Left ventricle myocardium superior (tissue), 1 donor: ENCODE data around the gene HRH3. TPM values are rescaled to one million over a fixed set of nuclear protein-coding genes. Genes with fewer than 3 reads are reported as not detected.

Experiments used
- ATAC-seq: fragments of 200-7000 bp; cut with Tn5 transposase; one replicate; pipeline ENCODE4 v1.9.1; 2020; ENCODE audit warnings: mild to moderate bottlenecking, moderate library complexity
- DNase-seq: peaks from one replicate; pipeline ENCODE4 v3.0.0-alpha.2; 2020
- intact Hi-C: fragments of 100-400 bp; cut with micrococcal nuclease; formaldehyde crosslinking; loops from one replicate; pipeline ENCODE4 v1.11.0; 2022
- long read RNA-seq: library from polyadenylated mRNA; unstranded; transcript quantifications from one replicate; pipeline ENCODE4 v2.0.0, GENCODE V29; 2021
- total RNA-seq: library from RNA; stranded (reverse); fragmentation: NEBNext Ultra II Directional; extraction: Animal tissue kit (Norgen Biotek cat#: 25700); gene quantifications from one replicate; pipeline ENCODE4 v1.2.1, GENCODE V29; 2021
- donor health status: DM: no; HTN: yes; CAD: no; lungs with severe emphysema.

HRH3 gene
- not detected for total RNA-seq
- long read RNA-seq: 0 reads

- intact Hi-C loops: no loop called here
- ATAC-seq: peak; percentile 87
Measured at GRCh38 chr20:62219992-62220665, at the start of gene HRH3. TSS of gene HRH3 (minus strand) at chr20:62220278. CDS start at chr20:62219970, 308 bp downstream.

GRCh38 chr20:62269871-62270270 is 49.8 kb upstream of the HRH3 start:
- intact Hi-C loops: no loop called here
- no peak for ATAC-seq
- DNase-seq: no peak

More at GRCh38 chr20:62219992-62220665, at the start of gene HRH3:
- peak; percentile 73 for DNase-seq

DNA sequence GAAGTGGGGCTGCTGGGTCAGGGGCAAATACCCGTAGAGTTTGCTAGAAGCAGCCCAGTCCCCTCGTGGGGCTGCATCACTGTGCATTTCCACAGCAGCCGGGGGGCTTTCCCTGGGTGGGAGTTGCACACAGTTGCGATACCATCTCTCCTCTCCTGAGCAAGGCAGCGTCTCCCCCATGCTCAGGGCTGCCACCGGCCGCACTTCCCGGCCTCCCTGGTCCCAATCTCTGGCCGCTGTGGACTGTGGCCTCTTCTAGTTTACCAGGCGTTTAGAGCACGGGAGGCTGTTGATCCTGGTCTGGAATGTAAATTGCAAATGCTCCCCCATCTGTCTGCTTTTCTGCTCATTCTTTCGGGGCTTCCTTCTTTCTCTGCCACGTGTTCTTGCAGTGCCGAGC is 49.3 kb upstream of the HRH3 start:
- intact Hi-C loops: no loop called here
- ATAC-seq (no peak), DNase-seq (no peak)

GRCh38 chr20:62268228-62268900 is 48.3 kb upstream of the HRH3 start:
- intact Hi-C loops: no loop called here
- no peak for DNase-seq
- ATAC-seq: no peak

- intact Hi-C loops: no loop called here
- ATAC-seq (peak; percentile 95), DNase-seq (peak; percentile 62)
Measured at GRCh38 chr20:62267543-62267942, 47.5 kb upstream of the HRH3 start.

DNA sequence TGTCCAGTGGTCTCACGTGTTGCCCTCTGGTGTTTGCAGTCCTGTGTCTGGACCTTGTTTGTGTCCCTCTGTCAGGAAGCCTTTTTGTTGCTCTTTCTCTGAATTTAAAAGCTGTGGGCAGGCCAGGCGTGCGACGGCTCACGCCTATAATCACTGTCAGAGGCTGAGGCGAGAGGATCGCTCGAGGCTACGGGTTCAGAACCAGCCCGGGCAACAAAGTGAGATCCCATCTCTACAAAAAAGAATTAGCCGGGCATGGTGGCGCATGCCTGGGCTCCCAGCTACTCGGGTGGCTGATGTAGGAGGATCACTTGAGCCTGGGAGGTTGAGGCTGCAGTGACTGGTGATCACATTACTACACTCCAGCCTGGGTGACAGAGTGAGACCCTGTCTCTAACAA is 46.8 kb upstream of the HRH3 start:
- intact Hi-C loops: no loop called here
- ATAC-seq: peak; percentile 5
- no peak for DNase-seq

DNA sequence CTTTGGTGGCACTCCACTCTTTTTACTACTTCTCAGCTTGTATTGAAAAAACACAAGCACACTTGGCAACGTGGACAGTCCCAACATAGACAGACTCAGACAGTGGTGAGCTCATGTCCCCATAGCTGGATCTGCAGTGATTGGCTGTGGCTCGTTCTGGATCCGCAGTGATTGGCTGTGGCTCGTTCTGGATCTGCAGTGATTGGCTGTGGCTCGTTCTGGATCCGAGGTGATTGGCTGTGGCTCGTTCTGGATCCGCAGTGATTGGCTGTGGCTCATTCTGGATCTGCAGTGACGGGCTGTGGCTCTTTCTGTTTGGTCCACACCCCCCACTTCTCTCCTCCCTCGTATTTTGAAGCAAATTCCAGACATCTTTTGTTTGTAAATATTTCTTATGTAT is 46.3 kb upstream of the HRH3 start:
- no peak for DNase-seq
- no peak for ATAC-seq
- intact Hi-C loops: no loop called here

DNA sequence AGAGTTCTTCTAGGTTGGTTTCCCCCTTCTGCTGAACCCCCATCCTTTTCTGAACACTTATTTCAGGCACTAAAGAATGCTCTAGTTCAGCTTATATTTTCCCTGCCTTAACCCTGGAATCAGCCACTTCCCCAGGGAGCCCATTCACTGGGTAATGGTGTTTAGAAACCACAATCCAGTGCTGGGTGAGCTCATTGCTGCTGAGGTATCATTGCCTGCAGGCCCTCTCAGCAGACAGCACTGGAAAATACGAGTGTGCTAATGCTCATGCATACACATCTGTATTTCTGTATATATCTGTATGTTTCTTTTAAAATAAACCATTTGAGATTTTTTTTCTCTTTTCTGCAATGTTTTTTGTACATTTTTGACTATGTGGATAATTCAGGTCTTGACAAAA is 45.3 kb upstream of the HRH3 start:
- ATAC-seq (no peak), DNase-seq (no peak)
- intact Hi-C loops: no loop called here

DNA sequence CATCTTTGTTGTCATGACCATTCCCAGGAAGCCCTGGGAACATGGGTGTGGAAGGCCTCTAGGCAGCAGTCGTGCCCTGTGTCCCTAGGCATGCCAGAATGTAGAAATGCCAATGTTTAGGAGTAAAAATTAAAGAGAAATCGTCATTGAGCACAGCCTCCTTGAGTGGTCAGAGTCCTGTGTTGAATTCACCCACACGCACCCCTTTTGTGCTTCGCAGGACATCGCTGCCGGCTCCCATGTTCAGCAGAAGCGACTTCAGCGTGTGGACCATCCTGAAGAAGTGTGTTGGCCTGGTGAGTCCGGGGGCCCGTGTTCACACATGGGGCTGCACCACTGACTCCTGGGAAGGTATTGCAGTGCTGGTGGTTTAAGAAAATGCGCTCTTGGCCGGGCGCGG is 43.3 kb upstream of the HRH3 start:
- intact Hi-C loops: no loop called here
- ATAC-seq: no peak
- DNase-seq: no peak

DNA sequence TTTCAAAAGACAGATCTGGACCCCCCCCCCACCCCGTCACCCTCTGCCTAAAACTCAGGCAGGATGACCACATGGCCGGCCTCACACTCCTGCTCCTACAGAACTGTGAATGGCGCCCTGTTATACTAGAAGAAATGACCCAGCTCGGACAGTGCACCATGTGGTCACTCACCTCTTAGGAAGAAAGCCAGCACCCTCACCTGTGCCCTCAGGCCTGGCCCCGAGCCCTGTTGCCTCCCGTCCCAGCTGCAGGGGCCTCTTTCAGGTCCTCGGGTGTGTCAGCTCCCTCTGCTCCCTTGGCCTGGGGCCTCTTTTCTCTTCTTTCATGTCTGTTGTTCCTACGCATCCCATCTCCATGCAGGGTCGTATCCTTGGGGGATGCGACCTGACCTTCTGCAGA is 42.0 kb upstream of the HRH3 start:
- ATAC-seq: no peak
- intact Hi-C loops: no loop called here
- no peak for DNase-seq

DNA sequence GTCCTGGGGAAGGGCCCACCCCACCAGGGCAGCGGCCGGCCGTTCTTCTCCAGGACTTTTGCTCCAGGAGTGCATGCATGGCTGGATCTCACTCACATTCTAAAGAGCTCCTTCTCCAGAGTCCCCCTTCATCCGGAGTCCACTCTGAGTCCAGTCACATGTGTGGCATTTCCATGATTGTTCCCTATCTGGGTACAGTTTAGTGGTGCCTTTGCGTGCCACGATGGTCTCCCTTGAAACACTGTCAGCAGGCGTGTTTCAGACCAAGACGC is 39.2 kb upstream of the HRH3 start:
- DNase-seq (no peak), ATAC-seq (no peak)
- intact Hi-C loops: no loop called here

DNA sequence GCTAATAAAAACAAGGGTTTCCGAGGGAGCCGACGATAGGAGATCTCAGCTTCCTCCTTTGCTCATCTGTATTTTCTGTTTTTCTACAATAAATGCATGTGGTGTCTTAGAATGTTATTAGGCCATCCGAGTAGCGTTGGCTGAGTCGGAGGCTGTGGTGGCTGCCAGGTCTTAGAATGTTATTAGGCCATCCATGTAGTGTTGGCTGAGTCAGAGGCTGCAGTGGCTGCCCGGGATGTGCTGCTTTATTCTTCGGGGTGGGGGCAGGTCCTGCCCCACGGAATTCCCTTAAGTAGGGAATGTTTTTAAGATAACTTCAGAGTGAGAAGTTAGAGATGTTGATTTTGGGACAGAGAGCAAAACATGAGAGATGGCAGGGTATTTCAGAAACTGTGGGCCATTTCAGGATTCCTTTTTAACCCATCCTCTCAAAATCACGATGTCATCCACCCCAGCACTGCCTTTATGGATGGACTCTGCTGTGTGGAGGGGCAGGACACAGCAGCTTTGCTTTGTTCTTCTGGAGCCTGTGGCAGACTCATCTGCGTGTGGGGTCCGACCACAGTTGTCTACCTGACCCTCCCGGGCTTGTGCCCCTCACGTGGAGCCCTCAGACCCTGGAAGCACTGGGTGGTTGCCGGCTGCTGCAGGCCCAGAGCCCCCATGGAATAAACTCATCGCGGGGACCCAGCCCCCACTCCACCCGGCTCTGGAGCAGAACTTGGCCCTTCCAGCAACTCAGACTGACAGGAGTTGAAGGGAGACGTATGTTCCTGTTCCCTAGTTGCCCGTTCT is 38.6 kb upstream of the HRH3 start:
- ATAC-seq (peak; percentile 81), DNase-seq (peak; percentile 63)
- intact Hi-C loops: no loop called here

DNA sequence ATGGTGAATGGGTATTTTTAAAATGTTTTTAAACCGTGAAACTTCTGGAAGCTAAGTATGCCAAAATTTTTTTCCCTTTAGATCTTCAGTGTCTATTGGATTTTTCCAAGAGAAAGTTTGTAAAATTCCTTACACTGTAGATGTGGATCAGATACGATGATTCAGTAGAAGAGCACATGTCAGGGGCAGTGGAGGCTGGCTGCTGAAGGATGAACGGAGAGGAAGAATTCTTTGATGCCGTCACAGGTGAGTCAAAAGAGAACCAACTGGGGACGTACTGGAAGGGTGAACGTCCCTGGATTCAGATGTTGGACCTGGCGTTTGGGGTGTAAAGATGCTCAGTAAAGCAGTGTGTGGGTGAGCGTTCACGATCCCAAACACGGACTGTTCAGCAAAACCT is 35.9 kb upstream of the HRH3 start:
- ATAC-seq (no peak), DNase-seq (no peak)
- intact Hi-C loops: no loop called here

- DNase-seq (no peak), ATAC-seq (no peak)
- intact Hi-C loops: no loop called here
Measured at GRCh38 chr20:62254021-62254724, 34.1 kb upstream of the HRH3 start.

GRCh38 chr20:62253398-62253797 is 33.3 kb upstream of the HRH3 start:
- ATAC-seq (no peak), DNase-seq (no peak)
- intact Hi-C loops: no loop called here

GRCh38 chr20:62252342-62252966 is 32.4 kb upstream of the HRH3 start:
- DNase-seq (no peak), ATAC-seq (no peak)
- intact Hi-C loops: no loop called here

DNA sequence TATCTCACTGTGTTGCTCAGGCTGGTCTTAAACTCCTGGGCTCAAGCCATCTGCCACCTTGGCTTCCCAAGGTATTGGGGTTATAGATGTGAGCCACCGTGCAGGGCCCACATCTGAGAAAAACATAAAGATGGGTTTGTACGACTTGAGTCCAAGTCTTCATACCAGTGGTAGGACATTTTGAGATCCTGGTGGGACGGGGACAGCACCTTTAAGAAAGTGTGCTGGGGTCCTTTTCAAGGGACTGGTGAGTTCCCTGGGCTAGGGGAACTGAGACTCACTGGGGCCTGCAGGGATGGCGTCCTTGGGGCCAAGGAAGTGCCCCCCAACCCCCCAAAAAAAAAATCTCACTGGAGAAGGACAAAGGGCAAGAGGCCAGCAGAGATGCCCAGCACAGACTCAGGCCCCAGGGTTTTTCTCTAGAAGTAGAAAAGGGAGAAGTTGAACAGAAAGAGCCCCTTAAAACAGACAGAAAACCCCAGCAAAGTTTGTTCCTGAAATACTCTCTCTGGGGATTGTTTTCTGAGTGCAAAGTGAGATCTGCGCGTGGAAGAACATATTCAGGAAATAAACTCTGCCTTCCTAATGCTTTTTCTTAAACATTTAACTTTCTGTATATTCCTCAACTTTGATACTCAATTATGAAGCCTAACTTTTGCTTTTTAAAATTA is 28.9 kb upstream of the HRH3 start:
- intact Hi-C loops: no loop called here
- no peak for ATAC-seq
- DNase-seq: no peak

DNA sequence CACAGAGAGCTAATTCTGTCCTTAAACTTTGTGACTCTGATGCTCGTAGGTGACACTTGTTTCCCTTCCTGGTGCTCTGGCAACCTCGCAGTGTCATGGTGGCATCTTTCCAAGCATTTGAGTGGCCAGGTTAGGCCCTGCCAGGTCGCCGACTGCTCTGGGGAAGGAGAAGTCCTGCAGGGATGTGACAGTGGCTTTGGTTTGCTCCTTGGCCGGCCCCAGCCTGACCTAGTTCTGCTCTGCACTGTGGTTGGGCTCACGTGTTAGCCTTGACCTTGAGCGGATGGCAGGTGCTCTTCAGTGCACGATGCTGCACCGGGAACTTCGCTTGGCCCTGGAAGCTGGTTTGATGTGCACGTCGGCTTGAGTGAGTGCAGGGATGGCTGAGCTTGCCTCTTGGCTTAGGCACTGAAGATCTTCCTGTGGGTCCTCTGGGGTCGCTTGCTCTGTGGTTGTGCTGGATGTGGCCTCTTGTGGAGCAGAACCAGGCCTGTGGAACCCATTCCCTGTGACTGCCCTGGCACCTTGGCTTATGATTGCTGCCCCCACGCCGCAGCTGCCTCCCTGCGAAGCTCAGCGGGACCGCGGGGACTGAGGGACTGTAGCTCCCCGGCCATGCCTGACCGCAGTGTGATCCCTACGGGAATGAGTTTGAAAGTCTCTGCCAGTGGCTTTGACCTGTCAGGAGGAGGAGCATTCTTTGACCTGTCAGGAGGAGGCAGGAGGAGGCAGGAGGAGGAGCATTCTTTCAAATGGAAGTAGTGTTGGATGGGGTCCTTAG is 27.0 kb upstream of the HRH3 start:
- intact Hi-C loops: no loop called here
- peak; percentile 90 for ATAC-seq

More for the DNA sequence above, 27.0 kb upstream of the HRH3 start:
- peak; percentile 78 for DNase-seq
